ENCODE measurements around the gene MERTK.
"Not testable (repeated sequence)": the region's sequence is repeated elsewhere in the genome, so short reads cannot be mapped to it uniquely, and the experiment has no call there.

GRCh38 chr2:111963508-111963907, 65.1 kb downstream of the MERTK start:
- not testable (repeated sequence) for TF ChIP-seq CTCF (IDR thresholded peaks at IDR 0.05; ENCODE audit: insufficient read depth, low read depth, low read length); EZH2 (IDR thresholded peaks at IDR 0.05; ENCODE audit: insufficient read depth, low read length)

Data from astrocyte (in vitro differentiated cells and primary cell).